Muscle layer of duodenum (tissue), 2 donors: ENCODE measurements around the gene CLIC3.

Source experiments
- H3K27ac ChIP-seq: one replicate; pipeline ENCODE4 v1.7.0; 2013; ENCODE audit warnings: mild to moderate bottlenecking, low read length
- H3K27me3 ChIP-seq: one replicate; pipeline ENCODE4 v1.7.0; 2013; ENCODE audit warnings: low read depth, mild to moderate bottlenecking, control low read depth, low read length
- H3K36me3 ChIP-seq, 2 donors: one replicate each; pipeline ENCODE4 v1.7.0; 2013; ENCODE audit warnings: low read length in 2 of 2, control low read depth in 1 of 2, mild to moderate bottlenecking in 1 of 2; ENCODE audit not compliant: insufficient read depth in 2 of 2, control insufficient read depth in 1 of 2
- H3K4me1 ChIP-seq, 2 donors: one replicate each; pipeline ENCODE4 v1.7.0; 2013; ENCODE audit warnings: low read length in 2 of 2, mild to moderate bottlenecking in 2 of 2, control low read depth in 1 of 2, moderate library complexity in 1 of 2; ENCODE audit not compliant: insufficient read depth in 2 of 2, control insufficient read depth in 1 of 2
- H3K4me3 ChIP-seq, 2 donors: one replicate each; pipeline ENCODE4 v1.7.0; 2013; ENCODE audit warnings: low read length in 2 of 2, low read depth in 1 of 2, mild to moderate bottlenecking in 1 of 2
- H3K9me3 ChIP-seq, 2 donors: one replicate each; pipeline ENCODE4 v1.7.0; 2013; ENCODE audit warnings: low read length in 2 of 2, control low read depth in 1 of 2, mild to moderate bottlenecking in 1 of 2; ENCODE audit not compliant: control insufficient read depth in 1 of 2
- donor health status: healthy.

CLIC3 gene

DNA sequence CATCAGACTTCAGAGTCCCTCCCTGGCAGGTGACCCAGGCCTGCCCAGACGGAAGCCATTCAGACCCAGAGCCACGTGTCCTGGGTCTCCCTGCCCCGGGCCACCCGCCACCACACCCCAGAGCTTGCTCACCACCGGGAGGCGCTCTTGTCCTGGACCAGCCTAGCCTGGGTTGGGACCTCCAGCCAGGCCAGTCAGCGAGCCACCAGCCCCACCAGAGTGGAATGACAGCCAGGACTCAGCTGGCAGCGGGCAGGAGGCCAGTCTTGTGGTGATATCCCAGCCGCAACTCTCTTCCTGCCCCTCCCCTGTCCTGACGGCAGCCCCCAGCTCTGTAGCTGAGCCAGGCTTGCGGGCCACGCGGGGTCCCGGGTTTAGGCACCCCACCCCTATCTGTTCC, 20.7 kb downstream of the CLIC3 start:
- no peaks in the 10 kb centered on the region for H3K27me3 ChIP-seq
- no peaks in the 10 kb centered on the region for H3K9me3 ChIP-seq
- no peaks in the 10 kb centered on the region for H3K36me3 ChIP-seq
- no peak overlapping the region for H3K27ac ChIP-seq
- peaks cover 0 to 19% of the 10 kb centered on the region in 2 donors for H3K4me1 ChIP-seq
- H3K4me3 ChIP-seq, result no peak overlapping the region

DNA sequence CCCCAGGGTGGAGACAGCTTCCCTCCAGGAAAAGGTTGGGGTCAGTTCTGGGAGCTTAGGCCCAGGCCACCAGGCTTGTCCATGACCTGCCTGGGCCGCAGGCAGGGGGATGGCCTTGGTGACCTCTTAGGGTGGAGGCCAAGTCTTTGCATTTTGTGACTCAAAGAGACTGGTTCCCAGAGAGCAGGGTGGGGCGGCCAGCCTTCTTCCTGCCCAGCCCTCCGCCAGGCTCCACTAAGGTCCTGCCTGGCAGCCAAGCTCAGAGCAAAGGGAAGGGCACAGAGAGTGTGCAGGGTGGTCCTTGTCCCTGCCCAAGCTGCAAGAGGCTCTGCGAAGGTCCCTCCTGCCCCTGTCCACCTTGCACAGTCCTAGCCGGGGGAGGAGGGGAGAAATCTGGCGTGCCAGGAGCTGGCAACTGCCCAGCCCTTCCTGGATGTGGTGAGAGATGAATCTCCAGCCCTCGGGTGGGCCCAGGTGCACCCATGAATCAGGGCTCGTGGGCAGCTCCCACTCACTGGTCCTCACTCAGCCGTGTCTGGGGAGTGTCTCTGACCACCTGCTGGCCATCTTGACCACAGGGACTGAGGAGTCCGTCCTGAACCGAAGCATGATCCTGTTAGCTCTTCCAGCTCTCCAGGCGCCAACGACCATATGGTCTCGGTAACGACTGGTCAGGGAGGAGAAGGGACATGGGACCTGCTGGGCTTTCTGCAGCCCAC, 21.4 kb downstream of the CLIC3 start:
- H3K4me3 ChIP-seq, result no peak overlapping the region
- H3K9me3 ChIP-seq, result no peaks in the 10 kb centered on the region
- H3K27ac ChIP-seq, result no peak overlapping the region
- no peaks in the 10 kb centered on the region for H3K27me3 ChIP-seq
- peaks cover 0 to 19% of the 10 kb centered on the region in 2 donors for H3K4me1 ChIP-seq
- H3K36me3 ChIP-seq, result no peaks in the 10 kb centered on the region

DNA sequence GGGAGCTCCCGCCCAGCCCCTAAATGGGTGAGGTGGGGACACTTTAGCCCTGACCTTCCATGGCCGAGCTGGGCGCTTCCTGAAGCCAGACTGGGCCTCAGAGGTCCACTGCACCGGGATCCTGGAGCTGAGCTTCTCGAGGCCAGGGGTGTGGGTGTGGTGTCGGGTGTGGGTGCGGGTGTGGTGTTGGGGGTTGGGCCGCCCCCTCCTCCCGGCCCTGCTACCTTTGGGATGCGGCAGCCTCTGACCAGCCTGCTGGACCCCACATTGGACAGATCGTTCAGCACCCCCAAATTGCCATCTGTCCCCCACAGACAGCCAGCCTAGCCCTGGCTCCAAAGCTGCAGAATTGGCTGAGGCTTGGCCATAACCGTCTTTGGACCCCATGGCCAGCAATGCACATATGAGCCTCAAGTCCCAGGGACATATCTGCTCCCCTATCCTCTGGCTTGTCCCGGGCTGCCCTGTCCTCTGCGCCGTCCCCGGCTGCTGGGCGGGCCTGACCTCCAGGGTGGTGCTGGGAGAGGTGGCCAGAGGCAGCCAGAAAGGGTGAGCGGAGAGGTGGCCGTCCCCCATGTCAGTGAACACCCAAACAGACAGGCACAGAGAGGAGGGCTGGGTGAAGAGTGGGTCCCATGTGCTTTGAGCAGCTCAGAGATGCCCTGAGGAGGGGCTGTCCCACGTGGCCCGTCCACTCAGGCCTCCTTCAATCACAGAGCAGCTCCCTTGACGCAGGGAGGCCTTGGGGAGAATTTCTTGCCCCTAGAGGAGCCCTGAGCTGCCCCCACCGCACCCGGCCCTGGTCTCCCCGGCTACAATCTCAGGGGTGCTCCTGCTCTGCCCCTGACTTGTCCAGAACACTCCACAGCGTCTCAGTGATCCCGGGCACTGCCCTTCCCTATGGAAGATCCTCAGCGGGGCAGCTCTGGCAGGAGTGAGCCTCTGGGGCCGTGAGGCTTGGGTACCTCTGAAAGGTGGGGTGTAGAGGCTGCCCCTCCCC, 22.4 kb downstream of the CLIC3 start:
- Histone ChIP-seq H3K36me3 (no peaks in the 10 kb centered on the region), H3K27me3 (no peaks in the 10 kb centered on the region), H3K4me1 (peaks cover 0 to 19% of the 10 kb centered on the region in 2 donors), H3K9me3 (no peaks in the 10 kb centered on the region), H3K27ac (no peak overlapping the region), H3K4me3 (no peak overlapping the region)

DNA sequence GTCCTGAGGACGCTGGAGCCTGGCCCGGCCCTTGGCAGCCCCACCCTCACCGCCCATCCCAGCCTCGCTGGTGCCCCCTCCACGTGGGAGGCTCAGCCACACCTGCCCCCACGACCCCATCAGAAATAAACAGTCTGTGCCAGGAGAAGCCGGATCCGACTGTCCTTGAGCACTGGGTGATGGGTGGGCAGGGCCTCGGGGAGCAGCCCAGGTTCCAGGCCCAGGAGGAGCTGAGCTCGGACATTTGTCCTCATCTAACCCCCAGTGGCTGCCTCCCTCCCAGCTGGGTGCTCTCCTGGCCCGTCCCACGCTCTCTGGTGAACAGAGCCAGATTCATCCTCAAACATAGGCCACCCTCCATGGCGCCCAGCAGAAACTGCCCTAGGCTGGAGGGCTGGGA, 23.6 kb downstream of the CLIC3 start:
- Histone ChIP-seq H3K9me3 (no peaks in the 10 kb centered on the region), H3K4me3 (no peak overlapping the region), H3K4me1 (peaks cover 0 to 14% of the 10 kb centered on the region in 2 donors), H3K27me3 (no peaks in the 10 kb centered on the region), H3K27ac (no peak overlapping the region), H3K36me3 (no peaks in the 10 kb centered on the region)

DNA sequence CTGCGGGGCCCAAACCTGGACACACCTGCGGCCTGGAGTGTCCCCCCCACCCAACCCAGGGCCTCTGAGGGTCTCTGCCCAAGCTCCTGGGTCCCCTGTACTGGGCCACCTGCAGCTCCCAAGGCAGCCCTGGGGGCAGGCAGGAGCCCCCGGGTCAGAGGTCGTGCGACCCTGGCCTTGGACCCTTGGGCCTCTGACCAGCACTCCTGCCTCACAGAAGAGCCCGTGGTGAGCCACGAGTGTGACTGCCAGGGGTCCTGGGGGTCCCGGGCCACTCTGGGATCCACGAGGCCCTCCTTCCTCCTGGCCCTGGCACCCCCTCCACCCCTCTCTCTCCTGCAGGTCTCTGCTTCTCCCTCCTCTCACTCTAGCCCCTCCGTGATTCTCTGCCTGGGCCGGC, 24.0 kb downstream of the CLIC3 start:
- no peak overlapping the region for H3K4me3 ChIP-seq
- no peak overlapping the region for H3K27ac ChIP-seq
- H3K9me3 ChIP-seq, result no peaks in the 10 kb centered on the region
- peaks cover 0 to 10% of the 10 kb centered on the region in 2 donors for H3K4me1 ChIP-seq
- no peaks in the 10 kb centered on the region for H3K36me3 ChIP-seq
- H3K27me3 ChIP-seq, result no peaks in the 10 kb centered on the region

DNA sequence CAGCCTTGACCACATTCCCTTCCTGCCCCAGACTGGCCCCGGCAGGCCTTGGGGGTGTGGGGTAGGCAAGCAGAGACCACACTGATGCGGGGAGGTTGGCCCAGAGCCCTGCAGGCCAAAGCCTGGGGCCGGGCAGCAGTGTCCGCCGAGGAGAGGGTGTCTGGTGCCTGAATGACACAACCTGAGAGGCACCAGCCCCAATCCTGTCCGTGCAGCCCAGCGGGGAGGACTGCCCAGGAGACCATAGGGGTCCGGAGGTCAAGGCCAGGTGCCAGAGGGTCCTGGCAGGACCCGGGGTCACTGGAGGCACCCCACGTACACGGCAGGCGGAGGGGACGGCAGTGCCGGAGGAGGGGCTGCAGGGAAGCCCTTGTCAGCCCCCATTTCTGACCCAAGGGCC, 24.6 kb downstream of the CLIC3 start:
- Histone ChIP-seq H3K27ac (no peak overlapping the region), H3K4me1 (peaks cover 0 to 6% of the 10 kb centered on the region in 2 donors), H3K27me3 (no peaks in the 10 kb centered on the region), H3K9me3 (no peaks in the 10 kb centered on the region), H3K4me3 (no peak overlapping the region), H3K36me3 (no peaks in the 10 kb centered on the region)

DNA sequence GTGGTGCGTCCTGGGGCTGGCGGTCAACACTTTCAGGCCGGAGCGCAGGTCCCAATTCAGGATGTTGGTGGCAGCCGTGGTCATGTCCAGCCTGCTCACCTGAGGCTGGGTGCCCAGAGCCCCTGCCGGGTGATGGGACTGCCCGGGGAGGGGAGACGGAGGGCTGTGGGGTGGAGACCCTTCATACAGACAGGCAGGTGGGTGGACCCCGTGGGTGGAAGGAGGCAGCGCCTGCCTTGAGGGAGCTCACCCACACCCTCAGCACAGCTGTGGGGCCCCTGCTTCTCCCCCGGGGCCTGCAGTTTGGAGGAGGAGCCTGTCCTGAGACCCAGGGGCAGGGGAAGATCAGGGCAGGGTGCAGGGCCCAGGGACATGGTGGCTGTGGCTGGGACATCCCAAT, 26.0 kb downstream of the CLIC3 start:
- Histone ChIP-seq H3K27me3 (no peaks in the 10 kb centered on the region), H3K27ac (no peak overlapping the region), H3K9me3 (no peaks in the 10 kb centered on the region), H3K36me3 (no peaks in the 10 kb centered on the region), H3K4me1 (peaks cover 0 to 6% of the 10 kb centered on the region in 2 donors), H3K4me3 (no peak overlapping the region)

DNA sequence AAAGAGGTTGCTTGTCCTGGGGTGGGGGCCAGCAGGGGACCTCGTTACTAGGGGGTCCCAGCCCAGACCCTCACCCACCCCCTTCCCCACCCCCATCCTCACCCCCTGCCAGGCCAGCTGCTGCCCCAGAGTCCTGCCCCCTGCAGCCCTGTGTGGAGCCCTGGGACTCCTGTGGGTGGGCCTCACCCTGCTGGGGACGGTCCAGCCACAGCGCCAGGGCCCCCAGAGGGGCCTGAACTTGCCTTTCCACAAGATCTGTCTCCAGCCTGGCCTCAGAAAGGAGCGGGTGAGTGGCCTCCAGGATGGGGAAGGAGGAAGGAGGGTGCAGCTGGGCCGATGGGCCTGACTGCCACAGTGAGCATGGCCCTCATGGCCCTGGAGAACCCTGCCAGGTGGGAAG, 26.6 kb downstream of the CLIC3 start:
- no peaks in the 10 kb centered on the region for H3K36me3 ChIP-seq
- no peaks in the 10 kb centered on the region for H3K27me3 ChIP-seq
- H3K9me3 ChIP-seq, result no peaks in the 10 kb centered on the region
- H3K4me3 ChIP-seq, result no peak overlapping the region
- no peak overlapping the region for H3K27ac ChIP-seq
- H3K4me1 ChIP-seq, result peaks cover 0 to 6% of the 10 kb centered on the region in 2 donors

DNA sequence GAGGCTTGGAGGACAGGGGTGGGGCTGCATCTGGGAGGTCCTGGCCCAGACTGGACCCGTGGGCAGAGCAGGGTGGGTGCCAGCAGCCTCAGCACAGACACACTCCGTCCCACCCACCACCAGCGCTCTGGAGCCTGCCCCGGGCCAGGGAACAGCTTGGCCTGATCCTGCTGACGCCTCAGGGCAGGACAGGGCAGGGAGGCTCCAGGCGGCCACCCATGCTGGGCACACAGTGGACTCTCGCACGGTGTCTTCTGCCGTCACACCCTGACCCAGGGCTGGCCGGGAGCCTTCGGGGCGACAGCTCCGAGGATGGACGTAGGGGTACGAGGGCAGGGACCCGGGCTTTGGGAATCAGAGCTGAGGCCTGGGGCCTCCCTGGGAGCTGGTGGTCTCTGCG, 27.2 kb downstream of the CLIC3 start:
- no peak overlapping the region for H3K27ac ChIP-seq
- peaks cover 0 to 6% of the 10 kb centered on the region in 2 donors for H3K4me1 ChIP-seq
- H3K36me3 ChIP-seq, result no peaks in the 10 kb centered on the region
- no peaks in the 10 kb centered on the region for H3K27me3 ChIP-seq
- no peaks in the 10 kb centered on the region for H3K9me3 ChIP-seq
- no peak overlapping the region for H3K4me3 ChIP-seq

DNA sequence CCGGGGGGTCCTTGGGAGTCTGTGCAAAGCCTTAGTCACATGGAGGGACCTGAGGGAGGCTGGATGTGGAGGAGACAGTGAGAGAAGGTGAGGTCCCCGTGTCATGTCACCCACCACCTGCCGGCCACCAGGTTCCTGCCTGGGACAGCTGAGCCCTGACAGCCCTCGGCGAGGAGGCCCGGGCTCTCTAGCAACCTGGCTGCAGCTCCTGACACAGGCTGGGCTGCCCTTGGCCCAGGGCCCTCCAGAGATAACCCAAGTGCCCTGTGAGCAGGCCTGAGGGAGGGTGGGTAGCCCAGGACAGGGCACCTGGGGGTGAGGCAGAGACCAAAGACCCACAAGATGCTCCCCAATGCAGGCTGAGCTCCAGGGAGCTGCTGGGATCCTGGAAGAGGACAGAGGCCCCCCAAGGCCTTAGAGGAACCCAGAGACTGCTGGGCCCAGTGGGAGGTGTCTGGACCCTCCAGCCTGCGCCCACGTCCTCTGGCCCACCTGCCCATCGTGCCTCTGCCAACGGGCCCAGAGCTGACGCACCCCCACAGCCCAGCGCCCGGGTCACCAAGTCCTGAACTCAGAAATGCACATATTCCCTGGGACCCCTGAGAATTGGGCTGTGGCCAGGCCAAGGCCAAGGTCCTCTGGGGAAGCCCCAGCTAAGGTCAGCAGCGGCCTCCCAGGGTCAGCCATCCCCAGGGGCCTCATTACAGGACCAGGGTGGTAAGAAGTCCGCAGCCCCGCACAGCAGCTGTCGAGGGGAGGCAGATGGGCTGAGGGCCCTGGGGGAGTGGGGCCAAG, 27.8 kb downstream of the CLIC3 start:
- no peaks in the 10 kb centered on the region for H3K9me3 ChIP-seq
- no peaks in the 10 kb centered on the region for H3K27me3 ChIP-seq
- no peaks in the 10 kb centered on the region for H3K36me3 ChIP-seq
- H3K4me1 ChIP-seq, result peaks cover 0 to 6% of the 10 kb centered on the region in 2 donors
- no peak overlapping the region for H3K27ac ChIP-seq
- H3K4me3 ChIP-seq, result no peak overlapping the region
